GM23338 (cell line): ENCODE data around the gene APOL2. TPM values are rescaled to one million over a fixed set of nuclear protein-coding genes. Genes with fewer than 3 reads are reported as not detected.

Experiments used
- ATAC-seq: fragments of 200-7000 bp; cut with Tn5 transposase; 3 replicates; pipeline ENCODE4 v1.9.1; 2020
- DNase-seq: peaks from one replicate; pipeline ENCODE4 v3.0.0-alpha.2; 2015; ENCODE audit warnings: low spot score
- H2AFZ ChIP-seq: fragments of 200-600 bp; sonication (generic); 2 replicates; pipeline ENCODE4 v1.8.0; 2016; ENCODE audit warnings: antibody characterized with exemption, mild to moderate bottlenecking, moderate library complexity
- H3F3A ChIP-seq: fragments of 200-600 bp; sonication (generic); replicated peaks from 2 replicates; pipeline ENCODE4 v1.8.0; 2017; ENCODE audit warnings: antibody characterized with exemption, mixed run types, low read depth
- H3K27ac ChIP-seq: fragments of 200-600 bp; sonication (generic); 2 replicates; pipeline ENCODE4 v1.6.1; 2016; ENCODE audit warnings: low read depth
- H3K27me3 ChIP-seq: fragments of 200-600 bp; sonication (generic); 2 replicates; pipeline ENCODE4 v1.8.0; 2016; ENCODE audit warnings: mild to moderate bottlenecking, mixed run types, moderate library complexity; ENCODE audit not compliant: insufficient read depth
- H3K36me3 ChIP-seq: fragments of 200-600 bp; sonication (generic); 2 replicates; pipeline ENCODE4 v1.8.0; 2016; ENCODE audit warnings: mild to moderate bottlenecking; ENCODE audit not compliant: insufficient read depth
- H3K4me1 ChIP-seq: fragments of 200-600 bp; sonication (generic); 2 replicates; pipeline ENCODE4 v1.8.0; 2016; ENCODE audit warnings: mild to moderate bottlenecking, moderate library complexity; ENCODE audit not compliant: insufficient read depth
- H3K4me2 ChIP-seq: fragments of 200-600 bp; sonication (generic); 2 replicates; pipeline ENCODE4 v1.7.1; 2017; ENCODE audit warnings: mixed run types
- H3K4me3 ChIP-seq: fragments of 200-600 bp; sonication (generic); 2 replicates; pipeline ENCODE4 v1.6.1; 2016; ENCODE audit warnings: mixed run types
- H3K79me2 ChIP-seq: fragments of 200-600 bp; sonication (generic); replicated peaks from 2 replicates; pipeline ENCODE4 v1.8.0; 2017; ENCODE audit warnings: mild to moderate bottlenecking; ENCODE audit not compliant: insufficient read depth
- H3K9me2 ChIP-seq: fragments of 200-600 bp; sonication (generic); 2 replicates; pipeline ENCODE4 v1.8.0; 2017; ENCODE audit not compliant: insufficient read depth
- H4K20me1 ChIP-seq: fragments of 200-600 bp; sonication (generic); replicated peaks from 2 replicates; pipeline ENCODE4 v1.8.0; 2017; ENCODE audit warnings: mild to moderate bottlenecking; ENCODE audit not compliant: insufficient read depth
- H3K27ac Mint-ChIP-seq: 2 replicates; pipeline ENCODE4 v1.8.0; 2020; ENCODE audit warnings: inconsistent platforms, mild to moderate bottlenecking, moderate library complexity, mixed read lengths
- H3K27me3 Mint-ChIP-seq: 3 replicates; pipeline ENCODE4 v1.8.0; 2022; ENCODE audit warnings: low read depth, mild to moderate bottlenecking, moderate library complexity, mixed read lengths, inconsistent platforms; ENCODE audit not compliant: insufficient read depth, poor library complexity
- H3K36me3 Mint-ChIP-seq: 3 replicates; pipeline ENCODE4 v1.8.0; 2021; ENCODE audit warnings: low read depth, mild to moderate bottlenecking, inconsistent platforms, moderate library complexity, mixed read lengths
- H3K4me1 Mint-ChIP-seq: 3 replicates; pipeline ENCODE4 v1.8.0; 2020; ENCODE audit warnings: mild to moderate bottlenecking, inconsistent platforms, mixed read lengths
- H3K4me3 Mint-ChIP-seq: 3 replicates; pipeline ENCODE4 v1.8.0; 2021; ENCODE audit warnings: moderate library complexity, mild to moderate bottlenecking, inconsistent platforms, mixed read lengths
- H3K9me3 Mint-ChIP-seq: 3 replicates; pipeline ENCODE4 v1.8.0; 2020; ENCODE audit warnings: moderate library complexity, mild to moderate bottlenecking, inconsistent platforms, mixed read lengths
- CREB1 ChIP-seq: fragments of 250-450 bp; sonication (Bioruptor Pico); IDR thresholded peaks from 2 replicates; pipeline ENCODE4 v1.5.0; 2020; ENCODE audit warnings: low read depth, mild to moderate bottlenecking, moderate library complexity
- EZH2 ChIP-seq: fragments of 200-600 bp; sonication (generic); IDR thresholded peaks from one replicate; pipeline ENCODE4 v1.8.0; 2017; ENCODE audit warnings: antibody characterized with exemption, mild to moderate bottlenecking, low read depth; ENCODE audit not compliant: unreplicated experiment
- EZH2phosphoT487 ChIP-seq: fragments of 200-600 bp; sonication (generic); IDR thresholded peaks from one replicate; pipeline ENCODE4 v1.8.1; 2018; ENCODE audit warnings: antibody characterized with exemption; ENCODE audit not compliant: unreplicated experiment
- JUNB ChIP-seq: IDR thresholded peaks from one replicate; pipeline ENCODE4 v1.6.1; 2016; ENCODE audit warnings: antibody characterized with exemption; ENCODE audit not compliant: unreplicated experiment
- NANOG ChIP-seq: IDR thresholded peaks from 2 replicates; pipeline ENCODE4 v1.6.1; 2016; ENCODE audit warnings: antibody characterized with exemption, borderline replicate concordance
- POLR2AphosphoS5 ChIP-seq: IDR thresholded peaks from 2 replicates; pipeline ENCODE4 v1.6.1; 2016; ENCODE audit warnings: antibody characterized with exemption, low read depth
- STAT1 ChIP-seq: IDR thresholded peaks from one replicate; pipeline ENCODE4 v1.6.1; 2016; ENCODE audit warnings: antibody characterized with exemption; ENCODE audit not compliant: unreplicated experiment
- ZNF114 ChIP-seq: fragments of 250-450 bp; sonication (Bioruptor Pico); IDR thresholded peaks from 2 replicates; pipeline ENCODE4 v1.5.0; 2020; ENCODE audit warnings: mild to moderate bottlenecking, moderate library complexity
- ZNF331 ChIP-seq: fragments of 250-450 bp; sonication (Bioruptor Pico); IDR thresholded peaks from 2 replicates; pipeline ENCODE4 v1.5.0; 2020; ENCODE audit warnings: low read depth, mild to moderate bottlenecking, moderate library complexity
- polyA plus RNA-seq: library from polyadenylated mRNA; unstranded; fragments of >200 nt; fragmentation: Nextera tagmentation; extraction: Ambion mirVana; gene quantifications from 2 replicates; pipeline ENCODE4 v1.2.1, GENCODE V29; 2016
- total RNA-seq: library from RNA; depleted of rRNA; stranded (reverse); fragments of >200 nt; shearing (Covaris generic); gene quantifications from 2 replicates; pipeline ENCODE4 v1.2.3, GENCODE V29; 2014
- TF ChIP-seq, protein P1 (sequence below): IDR thresholded peaks from one replicate; pipeline ENCODE4 v1.6.1; 2018; ENCODE audit warnings: antibody characterized with exemption; ENCODE audit not compliant: unreplicated experiment
- TF ChIP-seq, protein P2 (sequence below): IDR thresholded peaks from 2 replicates; pipeline ENCODE4 v1.6.1; 2016; ENCODE audit warnings: antibody characterized with exemption
- TF ChIP-seq, protein P3 (sequence below), 2 experiments: fragments of 200-600 bp in 1 of 2; sonication (generic) in 1 of 2; conservative IDR thresholded peaks; 2 replicates each; pipeline versions ENCODE4 v1.5.1 to v1.6.1; 2016 to 2017; ENCODE audit warnings: antibody characterized with exemption in 2 of 2, low read depth in 2 of 2, mild to moderate bottlenecking in 2 of 2, moderate library complexity in 1 of 2
- TF ChIP-seq, protein P4 (sequence below): fragments of 250-450 bp; sonication (Bioruptor Pico); IDR thresholded peaks from 2 replicates; pipeline ENCODE4 v1.5.0; 2020; ENCODE audit warnings: mild to moderate bottlenecking, moderate library complexity

Gene APOL2
- total and polyA plus RNA-seq, 2 experiments from 2014 or later, result 5.5 to 10.4 TPM

DNA sequence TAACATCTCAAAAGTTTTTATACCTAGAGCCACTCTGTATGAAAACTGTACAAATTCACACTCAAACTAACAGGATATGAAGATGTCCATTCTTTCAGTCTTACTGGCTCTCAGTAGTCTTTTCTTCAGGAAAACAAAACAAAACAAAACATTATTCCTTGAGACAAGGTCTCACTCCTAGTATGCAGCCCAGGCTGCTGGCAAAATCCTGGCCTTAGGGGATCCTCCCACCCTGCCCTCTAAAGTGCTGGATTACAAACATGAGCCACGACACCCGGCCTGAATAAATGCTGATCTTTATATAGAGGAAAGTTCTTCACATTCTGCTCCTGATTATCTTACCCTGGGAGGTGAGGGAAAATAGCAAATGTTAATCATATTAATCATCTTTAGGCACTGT is 5.1 kb downstream of the APOL2 start:
- peaks cover 20% of the 10 kb centered on the region for H3K4me1 Mint-ChIP-seq
- no peaks in the 10 kb centered on the region for H3K36me3 ChIP-seq
- no peaks in the 10 kb centered on the region for H4K20me1 ChIP-seq
- no peak for DNase-seq
- no peaks in the 10 kb centered on the region; the same call in 1 of the 2 replicates for H3K79me2 ChIP-seq
- H3K4me2 ChIP-seq, result no peak overlapping the region
- peaks cover 8% of the 10 kb centered on the region for H3K4me1 ChIP-seq
- no peak for ATAC-seq
- H3F3A ChIP-seq, result no peaks in the 10 kb centered on the region
- H3K9me2 ChIP-seq, result no peaks in the 10 kb centered on the region
- H2AFZ ChIP-seq, result no peak overlapping the region
- no peak overlapping the region for H3K27ac ChIP-seq
- peaks cover 10% of the 10 kb centered on the region for H3K27me3 Mint-ChIP-seq
- TF ChIP-seq, protein P1, sequence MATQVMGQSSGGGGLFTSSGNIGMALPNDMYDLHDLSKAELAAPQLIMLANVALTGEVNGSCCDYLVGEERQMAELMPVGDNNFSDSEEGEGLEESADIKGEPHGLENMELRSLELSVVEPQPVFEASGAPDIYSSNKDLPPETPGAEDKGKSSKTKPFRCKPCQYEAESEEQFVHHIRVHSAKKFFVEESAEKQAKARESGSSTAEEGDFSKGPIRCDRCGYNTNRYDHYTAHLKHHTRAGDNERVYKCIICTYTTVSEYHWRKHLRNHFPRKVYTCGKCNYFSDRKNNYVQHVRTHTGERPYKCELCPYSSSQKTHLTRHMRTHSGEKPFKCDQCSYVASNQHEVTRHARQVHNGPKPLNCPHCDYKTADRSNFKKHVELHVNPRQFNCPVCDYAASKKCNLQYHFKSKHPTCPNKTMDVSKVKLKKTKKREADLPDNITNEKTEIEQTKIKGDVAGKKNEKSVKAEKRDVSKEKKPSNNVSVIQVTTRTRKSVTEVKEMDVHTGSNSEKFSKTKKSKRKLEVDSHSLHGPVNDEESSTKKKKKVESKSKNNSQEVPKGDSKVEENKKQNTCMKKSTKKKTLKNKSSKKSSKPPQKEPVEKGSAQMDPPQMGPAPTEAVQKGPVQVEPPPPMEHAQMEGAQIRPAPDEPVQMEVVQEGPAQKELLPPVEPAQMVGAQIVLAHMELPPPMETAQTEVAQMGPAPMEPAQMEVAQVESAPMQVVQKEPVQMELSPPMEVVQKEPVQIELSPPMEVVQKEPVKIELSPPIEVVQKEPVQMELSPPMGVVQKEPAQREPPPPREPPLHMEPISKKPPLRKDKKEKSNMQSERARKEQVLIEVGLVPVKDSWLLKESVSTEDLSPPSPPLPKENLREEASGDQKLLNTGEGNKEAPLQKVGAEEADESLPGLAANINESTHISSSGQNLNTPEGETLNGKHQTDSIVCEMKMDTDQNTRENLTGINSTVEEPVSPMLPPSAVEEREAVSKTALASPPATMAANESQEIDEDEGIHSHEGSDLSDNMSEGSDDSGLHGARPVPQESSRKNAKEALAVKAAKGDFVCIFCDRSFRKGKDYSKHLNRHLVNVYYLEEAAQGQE, result no peak
- TF ChIP-seq STAT1 (no peak), EZH2 (no peak), NANOG (no peak), EZH2phosphoT487 (no peak), CREB1 (no peak), ZNF331 (CRISPR knock-in tag) (no peak), ZNF114 (CRISPR knock-in tag) (no peak), JUNB (no peak), POLR2AphosphoS5 (no peak)
- TF ChIP-seq, protein P2, sequence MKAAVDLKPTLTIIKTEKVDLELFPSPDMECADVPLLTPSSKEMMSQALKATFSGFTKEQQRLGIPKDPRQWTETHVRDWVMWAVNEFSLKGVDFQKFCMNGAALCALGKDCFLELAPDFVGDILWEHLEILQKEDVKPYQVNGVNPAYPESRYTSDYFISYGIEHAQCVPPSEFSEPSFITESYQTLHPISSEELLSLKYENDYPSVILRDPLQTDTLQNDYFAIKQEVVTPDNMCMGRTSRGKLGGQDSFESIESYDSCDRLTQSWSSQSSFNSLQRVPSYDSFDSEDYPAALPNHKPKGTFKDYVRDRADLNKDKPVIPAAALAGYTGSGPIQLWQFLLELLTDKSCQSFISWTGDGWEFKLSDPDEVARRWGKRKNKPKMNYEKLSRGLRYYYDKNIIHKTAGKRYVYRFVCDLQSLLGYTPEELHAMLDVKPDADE, result no peak
- TF ChIP-seq, protein P3, sequence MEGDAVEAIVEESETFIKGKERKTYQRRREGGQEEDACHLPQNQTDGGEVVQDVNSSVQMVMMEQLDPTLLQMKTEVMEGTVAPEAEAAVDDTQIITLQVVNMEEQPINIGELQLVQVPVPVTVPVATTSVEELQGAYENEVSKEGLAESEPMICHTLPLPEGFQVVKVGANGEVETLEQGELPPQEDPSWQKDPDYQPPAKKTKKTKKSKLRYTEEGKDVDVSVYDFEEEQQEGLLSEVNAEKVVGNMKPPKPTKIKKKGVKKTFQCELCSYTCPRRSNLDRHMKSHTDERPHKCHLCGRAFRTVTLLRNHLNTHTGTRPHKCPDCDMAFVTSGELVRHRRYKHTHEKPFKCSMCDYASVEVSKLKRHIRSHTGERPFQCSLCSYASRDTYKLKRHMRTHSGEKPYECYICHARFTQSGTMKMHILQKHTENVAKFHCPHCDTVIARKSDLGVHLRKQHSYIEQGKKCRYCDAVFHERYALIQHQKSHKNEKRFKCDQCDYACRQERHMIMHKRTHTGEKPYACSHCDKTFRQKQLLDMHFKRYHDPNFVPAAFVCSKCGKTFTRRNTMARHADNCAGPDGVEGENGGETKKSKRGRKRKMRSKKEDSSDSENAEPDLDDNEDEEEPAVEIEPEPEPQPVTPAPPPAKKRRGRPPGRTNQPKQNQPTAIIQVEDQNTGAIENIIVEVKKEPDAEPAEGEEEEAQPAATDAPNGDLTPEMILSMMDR (conservative IDR thresholded peaks at IDR 0.05; ENCODE audit: low read depth in 2 of 2), result no peak
- TF ChIP-seq, protein P4, sequence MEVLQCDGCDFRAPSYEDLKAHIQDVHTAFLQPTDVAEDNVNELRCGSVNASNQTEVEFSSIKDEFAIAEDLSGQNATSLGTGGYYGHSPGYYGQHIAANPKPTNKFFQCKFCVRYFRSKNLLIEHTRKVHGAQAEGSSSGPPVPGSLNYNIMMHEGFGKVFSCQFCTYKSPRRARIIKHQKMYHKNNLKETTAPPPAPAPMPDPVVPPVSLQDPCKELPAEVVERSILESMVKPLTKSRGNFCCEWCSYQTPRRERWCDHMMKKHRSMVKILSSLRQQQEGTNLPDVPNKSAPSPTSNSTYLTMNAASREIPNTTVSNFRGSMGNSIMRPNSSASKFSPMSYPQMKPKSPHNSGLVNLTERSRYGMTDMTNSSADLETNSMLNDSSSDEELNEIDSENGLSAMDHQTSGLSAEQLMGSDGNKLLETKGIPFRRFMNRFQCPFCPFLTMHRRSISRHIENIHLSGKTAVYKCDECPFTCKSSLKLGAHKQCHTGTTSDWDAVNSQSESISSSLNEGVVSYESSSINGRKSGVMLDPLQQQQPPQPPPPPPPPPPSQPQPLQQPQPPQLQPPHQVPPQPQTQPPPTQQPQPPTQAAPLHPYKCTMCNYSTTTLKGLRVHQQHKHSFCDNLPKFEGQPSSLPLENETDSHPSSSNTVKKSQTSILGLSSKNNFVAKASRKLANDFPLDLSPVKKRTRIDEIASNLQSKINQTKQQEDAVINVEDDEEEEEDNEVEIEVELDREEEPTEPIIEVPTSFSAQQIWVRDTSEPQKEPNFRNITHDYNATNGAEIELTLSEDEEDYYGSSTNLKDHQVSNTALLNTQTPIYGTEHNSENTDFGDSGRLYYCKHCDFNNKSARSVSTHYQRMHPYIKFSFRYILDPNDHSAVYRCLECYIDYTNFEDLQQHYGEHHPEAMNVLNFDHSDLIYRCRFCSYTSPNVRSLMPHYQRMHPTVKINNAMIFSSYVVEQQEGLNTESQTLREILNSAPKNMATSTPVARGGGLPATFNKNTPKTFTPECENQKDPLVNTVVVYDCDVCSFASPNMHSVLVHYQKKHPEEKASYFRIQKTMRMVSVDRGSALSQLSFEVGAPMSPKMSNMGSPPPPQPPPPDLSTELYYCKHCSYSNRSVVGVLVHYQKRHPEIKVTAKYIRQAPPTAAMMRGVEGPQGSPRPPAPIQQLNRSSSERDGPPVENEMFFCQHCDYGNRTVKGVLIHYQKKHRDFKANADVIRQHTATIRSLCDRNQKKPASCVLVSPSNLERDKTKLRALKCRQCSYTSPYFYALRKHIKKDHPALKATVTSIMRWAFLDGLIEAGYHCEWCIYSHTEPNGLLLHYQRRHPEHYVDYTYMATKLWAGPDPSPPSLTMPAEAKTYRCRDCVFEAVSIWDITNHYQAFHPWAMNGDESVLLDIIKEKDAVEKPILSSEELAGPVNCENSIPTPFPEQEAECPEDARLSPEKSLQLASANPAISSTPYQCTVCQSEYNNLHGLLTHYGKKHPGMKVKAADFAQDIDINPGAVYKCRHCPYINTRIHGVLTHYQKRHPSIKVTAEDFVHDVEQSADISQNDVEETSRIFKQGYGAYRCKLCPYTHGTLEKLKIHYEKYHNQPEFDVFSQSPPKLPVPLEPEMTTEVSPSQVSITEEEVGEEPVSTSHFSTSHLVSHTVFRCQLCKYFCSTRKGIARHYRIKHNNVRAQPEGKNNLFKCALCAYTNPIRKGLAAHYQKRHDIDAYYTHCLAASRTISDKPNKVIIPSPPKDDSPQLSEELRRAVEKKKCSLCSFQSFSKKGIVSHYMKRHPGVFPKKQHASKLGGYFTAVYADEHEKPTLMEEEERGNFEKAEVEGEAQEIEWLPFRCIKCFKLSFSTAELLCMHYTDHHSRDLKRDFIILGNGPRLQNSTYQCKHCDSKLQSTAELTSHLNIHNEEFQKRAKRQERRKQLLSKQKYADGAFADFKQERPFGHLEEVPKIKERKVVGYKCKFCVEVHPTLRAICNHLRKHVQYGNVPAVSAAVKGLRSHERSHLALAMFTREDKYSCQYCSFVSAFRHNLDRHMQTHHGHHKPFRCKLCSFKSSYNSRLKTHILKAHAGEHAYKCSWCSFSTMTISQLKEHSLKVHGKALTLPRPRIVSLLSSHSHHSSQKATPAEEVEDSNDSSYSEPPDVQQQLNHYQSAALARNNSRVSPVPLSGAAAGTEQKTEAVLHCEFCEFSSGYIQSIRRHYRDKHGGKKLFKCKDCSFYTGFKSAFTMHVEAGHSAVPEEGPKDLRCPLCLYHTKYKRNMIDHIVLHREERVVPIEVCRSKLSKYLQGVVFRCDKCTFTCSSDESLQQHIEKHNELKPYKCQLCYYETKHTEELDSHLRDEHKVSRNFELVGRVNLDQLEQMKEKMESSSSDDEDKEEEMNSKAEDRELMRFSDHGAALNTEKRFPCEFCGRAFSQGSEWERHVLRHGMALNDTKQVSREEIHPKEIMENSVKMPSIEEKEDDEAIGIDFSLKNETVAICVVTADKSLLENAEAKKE (CRISPR knock-in tag), result no peak
- no peak overlapping the region for H3K27ac Mint-ChIP-seq
- no peaks in the 10 kb centered on the region for H3K27me3 ChIP-seq
- no peak overlapping the region for H3K4me3 ChIP-seq
- peaks cover 4% of the 10 kb centered on the region; the same call in 2 of the 3 replicates for H3K9me3 Mint-ChIP-seq
- no peak overlapping the region for H3K4me3 Mint-ChIP-seq
- peaks cover 19% of the 10 kb centered on the region for H3K36me3 Mint-ChIP-seq
